ENCODE data around the gene TMEM163.
A peak's percentile ranks its signal among the peaks of the same experiment; 100 is the strongest.

The TMEM163 gene

DNA sequence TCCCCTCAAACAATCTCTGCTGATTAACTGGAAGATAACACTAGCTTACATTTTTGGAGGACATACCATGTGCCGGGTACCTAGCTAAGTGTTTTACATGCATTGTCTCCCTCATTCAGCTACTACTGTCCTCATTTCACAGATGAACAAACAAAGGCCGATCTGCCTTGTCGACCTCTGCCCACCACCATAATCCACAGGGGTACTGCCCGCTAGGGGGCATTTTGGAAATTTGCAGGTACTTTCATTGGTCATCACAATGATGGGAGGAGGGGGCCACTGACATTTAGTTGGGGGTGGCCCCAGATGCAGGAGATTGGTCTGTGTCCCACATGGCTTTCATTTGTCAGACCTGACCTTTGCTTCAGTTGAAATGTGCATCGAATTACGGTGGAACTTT is 3.9 kb upstream of the TMEM163 start:
- no peak for DNase-seq

- DNase-seq, result no peak
Measured at GRCh38 chr2:134721596-134721995, 2.8 kb upstream of the TMEM163 start.

DNA sequence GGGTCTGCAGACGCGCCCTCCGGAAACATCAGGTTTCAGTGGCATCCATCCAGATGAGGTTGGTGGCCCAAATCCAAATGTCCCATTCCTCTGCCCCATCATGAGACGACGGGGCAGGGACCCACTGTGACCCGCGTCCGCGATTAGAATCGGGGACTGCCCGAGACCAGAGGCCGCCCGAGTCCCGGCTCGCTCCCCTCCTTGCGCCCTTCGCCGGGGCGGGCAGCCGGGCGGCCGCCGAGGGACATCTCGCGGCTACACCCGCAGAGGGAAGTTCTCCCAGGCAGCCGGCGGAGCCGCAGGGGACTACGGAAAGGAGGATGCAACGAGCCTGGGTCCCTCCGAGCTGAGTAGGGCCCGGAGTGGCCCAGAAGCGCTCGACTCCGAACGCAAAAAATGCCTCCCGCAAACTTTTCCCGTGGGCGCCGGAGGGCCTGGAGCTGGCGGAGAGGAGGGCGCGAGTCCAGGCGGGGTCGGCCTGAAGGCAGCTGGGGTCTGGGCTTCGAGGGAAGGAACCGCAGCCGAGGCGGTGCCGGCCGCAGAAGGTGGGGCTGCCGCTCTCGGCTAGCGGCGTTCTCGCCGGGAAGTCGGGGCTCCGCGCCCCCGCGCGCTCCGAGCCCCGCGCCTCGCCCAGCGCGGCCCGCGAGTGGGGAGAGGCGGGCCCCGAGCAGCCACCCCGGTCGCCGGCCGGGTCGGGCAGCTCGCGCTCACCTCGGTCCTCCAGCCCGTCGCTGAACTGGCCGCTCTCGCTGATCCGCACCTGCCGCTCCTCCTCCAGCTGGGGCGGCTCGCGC is 580 bp downstream of the TMEM163 start:
- peak in 1 of 5 experiments; percentile 6 for DNase-seq

DNA sequence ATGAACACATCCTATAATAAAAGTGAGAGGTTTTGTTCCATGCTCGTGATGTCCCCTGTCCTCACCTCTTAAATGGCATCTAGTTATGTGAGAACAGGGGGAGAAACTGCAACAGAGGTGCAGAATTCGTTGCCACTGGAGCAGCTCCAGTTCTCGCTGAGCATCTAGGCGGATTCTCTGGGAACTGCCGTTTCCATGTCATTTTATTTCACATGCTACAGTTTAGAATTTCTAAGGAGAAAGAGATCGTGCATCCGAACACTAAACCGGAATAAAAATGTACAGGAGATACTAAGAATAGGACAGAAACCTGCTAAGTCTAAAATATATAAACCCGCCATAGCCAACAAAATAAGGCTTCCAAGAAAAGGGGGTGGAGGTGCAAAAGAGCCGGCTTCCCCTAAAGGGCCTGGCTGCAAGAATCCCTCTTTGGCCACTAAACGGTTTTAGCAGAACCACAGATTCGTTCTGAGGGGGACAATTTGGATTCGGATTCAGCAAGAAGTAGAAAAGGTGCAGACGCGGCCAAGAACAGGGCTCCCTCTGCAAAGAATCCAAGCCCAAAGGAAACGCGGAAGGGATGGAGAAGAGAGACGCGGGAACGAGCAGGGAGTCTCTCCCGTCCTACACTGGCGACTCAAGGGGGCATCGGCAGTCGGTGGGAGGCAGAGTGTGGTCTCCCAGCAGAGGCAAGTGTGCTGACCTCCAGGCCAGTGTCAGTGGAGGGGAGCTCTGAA is 1.3 kb downstream of the TMEM163 start:
- no peak for DNase-seq

DNA sequence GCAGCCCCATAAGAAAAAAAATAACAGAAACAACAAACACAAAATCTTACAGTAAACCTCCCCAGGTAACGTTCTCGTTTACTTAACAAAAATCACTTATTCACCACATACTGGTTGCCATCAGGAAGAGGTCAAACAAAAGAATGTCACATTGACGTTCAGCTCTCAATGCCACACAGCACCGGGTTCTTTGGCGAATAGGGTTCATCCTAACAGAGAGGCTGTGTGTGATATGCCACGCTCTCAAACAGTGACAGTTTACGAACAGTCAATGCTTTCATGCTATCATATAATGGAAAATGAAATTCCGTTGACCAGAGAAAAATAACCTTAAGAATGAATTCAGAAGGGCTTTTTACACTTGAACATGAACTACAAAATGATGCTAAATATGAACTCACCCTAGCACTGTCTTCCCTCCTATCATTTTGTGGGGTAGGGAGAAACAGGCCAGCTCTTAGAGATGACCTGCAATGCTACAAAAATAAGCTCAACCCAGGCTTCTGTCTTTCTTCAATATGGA is 2.0 kb downstream of the TMEM163 start:
- no peak for DNase-seq

DNA sequence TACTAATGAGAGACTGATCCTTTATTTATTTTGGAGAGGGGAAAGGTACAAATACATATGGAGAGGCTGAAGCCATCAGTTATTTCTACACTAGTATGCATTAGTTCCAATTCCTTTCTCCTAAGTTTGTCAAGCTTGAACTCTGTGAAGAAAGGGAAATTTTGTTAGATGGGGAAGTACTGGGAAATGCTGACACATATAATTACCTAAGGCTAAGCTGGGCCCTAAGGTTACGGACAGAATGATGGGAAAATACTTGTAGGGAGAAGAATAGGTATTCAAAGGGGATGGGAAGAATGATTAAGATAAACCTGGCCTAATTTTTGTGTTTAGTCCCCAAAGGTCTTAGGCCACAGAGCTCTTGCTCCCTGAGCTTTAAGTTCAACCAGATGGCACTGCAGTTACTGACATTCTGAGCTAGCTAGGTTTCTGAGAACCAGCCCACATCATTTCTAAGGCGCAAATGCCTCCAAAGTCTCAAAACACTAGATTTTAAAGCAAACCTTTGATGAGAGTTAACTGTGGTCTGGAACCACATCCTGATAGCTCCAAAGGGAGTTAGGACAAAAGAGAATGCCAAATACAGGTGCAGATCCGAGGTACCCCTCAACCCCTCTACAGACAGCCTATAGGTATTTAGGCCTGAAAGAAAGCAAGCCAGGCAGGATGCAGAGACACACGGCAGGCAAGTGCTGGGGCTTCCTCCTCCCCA is 2.7 kb downstream of the TMEM163 start:
- no peak for DNase-seq

GRCh38 chr2:134714228-134714627 is 4.6 kb downstream of the TMEM163 start:
- peak in 2 of 5 experiments; percentile 23 to 38 for DNase-seq

GRCh38 chr2:134713606-134714005 is 5.2 kb downstream of the TMEM163 start:
- no peak for DNase-seq

GRCh38 chr2:134713176-134713575 is 5.6 kb downstream of the TMEM163 start:
- no peak for DNase-seq

DNA sequence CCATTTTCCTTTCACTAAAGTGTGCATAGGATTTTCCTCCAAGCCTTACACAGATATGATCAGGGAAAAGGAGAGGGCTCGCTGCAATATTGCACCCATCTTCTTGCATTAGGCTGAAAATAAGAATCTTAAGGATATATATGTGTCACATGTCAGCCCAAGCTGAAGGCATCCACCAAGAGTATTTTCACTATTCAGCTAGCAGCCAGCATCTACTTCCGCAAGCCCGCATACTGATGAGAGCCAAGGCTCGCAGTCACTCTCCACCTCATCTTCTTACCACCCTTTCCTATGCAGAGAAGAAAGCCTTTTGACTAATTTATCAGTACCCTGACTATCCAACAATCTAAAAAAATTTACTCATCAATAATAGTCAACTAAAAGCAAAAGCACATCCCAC is 6.1 kb downstream of the TMEM163 start:
- DNase-seq, result no peak

GRCh38 chr2:134712299-134712698 is 6.5 kb downstream of the TMEM163 start:
- DNase-seq, result no peak

DNA sequence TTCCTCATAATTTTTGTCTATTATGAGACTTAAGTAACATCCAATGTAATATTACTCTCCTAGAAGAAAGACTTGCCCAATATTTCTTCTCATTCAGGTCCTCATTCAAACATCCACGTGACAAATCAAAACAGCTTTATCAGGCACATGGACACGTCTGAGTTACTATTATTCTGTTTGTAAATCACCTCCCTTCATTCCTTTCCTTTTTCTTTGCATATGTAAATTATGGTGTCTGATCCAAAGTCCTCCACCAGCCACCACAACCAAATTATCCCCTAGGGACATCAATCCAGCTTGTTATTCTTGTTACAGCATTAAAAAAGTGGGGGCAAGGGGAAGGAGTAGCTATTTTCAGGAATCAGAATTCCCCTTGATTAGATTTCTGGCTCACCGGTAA is 7.1 kb downstream of the TMEM163 start:
- DNase-seq, result no peak

- DNase-seq, result no peak
Measured at GRCh38 chr2:134707330-134707676, 11.5 kb downstream of the TMEM163 start.

DNA sequence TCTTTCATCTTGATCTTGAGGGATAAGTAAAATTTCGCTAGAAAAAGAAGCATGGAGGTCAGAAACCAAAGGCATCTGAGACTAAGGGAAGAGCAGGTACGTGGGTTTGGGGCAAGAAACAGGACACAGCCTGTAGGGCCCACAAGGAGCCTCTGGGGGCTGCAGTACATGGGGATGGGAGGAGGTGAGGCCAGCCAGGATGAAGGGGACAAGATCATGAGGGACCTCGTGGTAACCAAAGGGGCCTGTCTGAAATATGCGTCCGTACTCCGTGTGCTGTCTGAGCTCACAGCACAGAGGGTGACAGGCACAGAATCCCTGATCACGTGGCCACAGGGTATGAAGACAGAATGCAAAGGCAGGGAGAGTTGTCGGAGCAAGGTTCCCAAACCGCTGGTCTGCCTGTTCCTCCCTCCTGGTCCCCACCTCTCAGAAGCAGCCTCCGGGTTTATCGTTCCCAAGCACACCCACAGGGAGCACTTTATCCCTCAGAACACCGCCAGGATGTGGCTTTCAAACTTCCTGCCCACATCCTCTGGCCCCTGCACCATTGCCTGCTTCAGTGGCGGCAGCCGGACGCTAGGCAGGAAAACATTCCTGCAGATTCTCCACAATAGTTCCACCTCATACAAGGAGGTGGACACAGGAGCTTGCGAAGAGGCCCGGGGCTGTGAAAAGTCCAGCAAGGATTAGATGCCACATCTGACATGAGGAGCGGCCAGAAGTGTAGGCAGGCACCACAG is 12.0 kb downstream of the TMEM163 start:
- no peak for DNase-seq

DNA sequence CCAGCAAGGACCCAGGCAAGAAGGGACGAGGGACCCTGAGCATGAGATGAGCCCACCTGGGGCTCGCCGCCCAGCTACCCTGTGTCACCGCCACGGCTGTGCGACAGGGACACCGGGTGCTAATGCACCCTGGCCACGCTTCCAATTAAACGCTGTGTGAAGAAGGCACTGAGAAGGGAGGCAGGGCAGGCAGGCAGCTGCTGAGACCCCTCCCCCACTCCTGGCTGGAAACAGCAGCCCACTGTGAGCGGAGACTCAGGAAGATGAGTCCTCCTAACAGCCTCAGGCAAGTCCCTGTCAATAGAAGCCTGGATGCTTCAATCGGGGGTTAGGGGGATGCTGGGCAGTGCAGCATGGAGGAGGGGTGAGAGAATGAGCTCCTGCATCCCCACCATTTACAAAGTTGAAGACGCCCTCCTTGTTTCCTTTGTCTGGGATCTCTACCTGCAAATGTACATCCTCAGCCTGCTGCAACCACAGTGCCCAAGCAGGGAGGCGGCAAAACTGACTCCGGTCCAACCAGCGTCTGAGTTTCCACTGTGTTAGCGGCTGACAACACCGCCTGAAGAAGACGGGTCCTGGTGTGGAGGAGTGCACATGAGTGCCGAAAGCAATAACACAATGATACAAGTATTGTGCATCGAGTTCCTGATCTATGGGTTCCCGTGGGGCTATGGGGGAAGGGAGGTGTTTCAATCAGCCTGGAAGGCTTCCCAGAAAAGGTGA is 12.8 kb downstream of the TMEM163 start:
- no peak for DNase-seq

DNA sequence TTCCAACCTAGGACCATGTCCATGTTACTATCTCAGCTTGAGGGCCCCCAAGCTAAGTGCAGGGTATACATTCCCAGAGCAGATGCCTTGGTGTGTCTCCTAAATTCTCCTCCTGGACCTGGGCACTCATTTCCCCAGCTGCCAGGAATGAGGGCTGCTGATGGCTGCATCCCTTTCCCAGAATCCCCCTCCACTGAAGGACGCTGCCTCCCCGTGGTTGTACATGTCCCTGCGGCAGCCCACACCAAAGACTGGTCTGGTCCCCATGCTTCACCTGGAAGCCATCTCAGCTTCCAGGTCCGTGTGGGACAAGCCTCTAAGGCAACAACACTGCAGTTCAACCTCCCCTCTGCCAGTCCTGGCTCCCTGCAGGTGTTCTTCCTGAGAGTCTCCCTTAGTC is 14.6 kb downstream of the TMEM163 start:
- no peak for DNase-seq

GRCh38 chr2:134703426-134703825 is 15.4 kb downstream of the TMEM163 start:
- no peak for DNase-seq

- no peak for DNase-seq
Measured at GRCh38 chr2:134700730-134701129, 18.1 kb downstream of the TMEM163 start.

GRCh38 chr2:134694411-134694810 is 24.4 kb downstream of the TMEM163 start:
- DNase-seq, result no peak

DNA sequence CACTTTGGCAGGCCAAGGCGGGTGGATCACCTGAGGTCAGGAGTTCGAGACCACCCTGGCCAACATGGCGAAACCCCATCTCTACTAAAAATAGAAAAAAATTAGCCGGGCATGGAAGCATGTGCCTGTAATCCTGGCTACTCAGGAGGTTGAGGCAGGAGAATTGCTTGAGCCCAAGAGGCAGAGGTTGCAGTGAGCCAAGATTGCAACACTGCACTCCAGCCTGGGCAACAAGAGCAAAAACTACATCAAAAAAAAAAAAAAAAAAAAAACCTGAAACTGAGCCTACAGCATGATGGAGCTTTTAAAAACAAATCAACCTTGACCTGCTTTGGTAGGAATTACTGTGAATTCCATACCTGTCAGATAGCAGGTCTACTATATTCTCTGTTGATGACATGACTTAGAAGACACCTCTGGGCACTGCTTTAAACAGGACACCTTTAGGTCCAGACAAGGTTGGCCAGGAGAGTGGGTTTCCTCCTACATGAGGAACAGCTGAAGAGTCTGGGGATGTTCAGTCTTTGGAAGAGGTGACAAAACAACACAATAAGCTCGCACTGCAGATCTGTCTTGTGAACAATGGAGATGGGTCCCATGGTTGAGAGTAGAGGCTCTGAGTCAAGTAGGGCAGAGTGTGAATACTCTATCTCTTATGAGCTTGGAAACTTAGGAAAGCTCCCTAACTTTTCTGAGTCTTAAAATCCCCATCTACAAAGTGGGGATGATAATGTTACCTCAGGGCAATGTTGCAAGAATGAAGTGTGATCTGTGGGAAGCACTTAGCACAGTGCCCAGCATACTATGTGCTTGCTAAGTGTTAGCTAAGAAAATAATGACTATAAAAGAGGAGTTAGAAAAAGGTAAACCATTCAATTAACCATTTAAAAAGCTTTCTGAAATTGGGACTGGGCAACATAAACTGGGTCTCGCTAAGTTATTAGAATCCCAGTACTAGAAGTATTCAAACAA is 25.2 kb downstream of the TMEM163 start:
- no peak for DNase-seq

DNA sequence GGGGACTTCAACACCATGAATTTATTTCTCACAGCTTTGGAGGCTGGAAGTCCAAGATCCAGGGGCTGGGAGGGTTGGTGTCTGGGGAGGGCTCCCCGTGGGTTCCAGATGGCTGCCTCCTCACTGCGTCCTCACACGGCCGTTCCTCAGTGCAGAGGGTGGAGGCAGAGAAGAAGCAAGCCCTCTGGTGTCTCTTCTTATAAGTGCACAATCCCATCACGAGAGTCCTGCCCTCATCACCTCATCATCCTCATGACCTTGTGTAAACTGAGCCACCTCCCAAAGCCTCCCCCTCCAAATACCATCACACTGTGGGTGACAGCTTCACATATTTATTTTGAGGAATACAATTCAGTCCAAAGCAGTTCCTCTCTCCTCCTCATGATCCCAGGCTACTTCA is 26.3 kb downstream of the TMEM163 start:
- DNase-seq, result peak in 1 of 5 experiments; percentile 37

All from T-helper 2 cell (primary cell).